Fibroblast of peridontal ligament (primary cell): ENCODE measurements around the gene PERM1.
"Not testable (repeated sequence)": the region's sequence is repeated elsewhere in the genome, so short reads cannot be mapped to it uniquely, and the experiment has no call there.

ENCODE experiments used
- DNase-seq: peaks from one replicate; pipeline ENCODE4 v3.0.0-alpha.2; 2010; ENCODE audit errors: extremely low read depth

Gene PERM1

GRCh38 chr1:978069-978834 is 3.6 kb downstream of the PERM1 start:
- no peak for DNase-seq

DNA sequence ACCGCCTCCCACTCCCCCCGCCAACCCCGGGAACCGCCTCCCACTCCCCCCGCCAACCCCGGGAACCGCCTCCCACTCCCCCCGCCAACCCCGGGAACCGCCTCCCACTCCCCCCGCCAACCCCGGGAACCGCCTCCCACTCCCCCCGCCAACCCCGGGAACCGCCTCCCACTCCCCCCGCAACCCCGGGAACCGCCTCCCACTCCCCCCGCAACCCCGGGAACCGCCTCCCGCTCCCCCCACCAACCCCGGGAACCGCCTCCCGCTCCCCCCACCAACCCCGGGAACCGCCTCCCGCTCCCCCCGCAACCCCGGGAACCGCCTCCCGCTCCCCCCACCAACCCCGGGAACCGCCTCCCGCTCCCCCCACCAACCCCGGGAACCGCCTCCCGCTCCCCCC is 5.1 kb downstream of the PERM1 start:
- DNase-seq = not testable (repeated sequence)

- DNase-seq = peak; percentile 41
Observed at GRCh38 chr1:975896-976683, 5.8 kb downstream of the PERM1 start.

- DNase-seq = no peak
Observed at GRCh38 chr1:975365-975764, 6.5 kb downstream of the PERM1 start.

DNA sequence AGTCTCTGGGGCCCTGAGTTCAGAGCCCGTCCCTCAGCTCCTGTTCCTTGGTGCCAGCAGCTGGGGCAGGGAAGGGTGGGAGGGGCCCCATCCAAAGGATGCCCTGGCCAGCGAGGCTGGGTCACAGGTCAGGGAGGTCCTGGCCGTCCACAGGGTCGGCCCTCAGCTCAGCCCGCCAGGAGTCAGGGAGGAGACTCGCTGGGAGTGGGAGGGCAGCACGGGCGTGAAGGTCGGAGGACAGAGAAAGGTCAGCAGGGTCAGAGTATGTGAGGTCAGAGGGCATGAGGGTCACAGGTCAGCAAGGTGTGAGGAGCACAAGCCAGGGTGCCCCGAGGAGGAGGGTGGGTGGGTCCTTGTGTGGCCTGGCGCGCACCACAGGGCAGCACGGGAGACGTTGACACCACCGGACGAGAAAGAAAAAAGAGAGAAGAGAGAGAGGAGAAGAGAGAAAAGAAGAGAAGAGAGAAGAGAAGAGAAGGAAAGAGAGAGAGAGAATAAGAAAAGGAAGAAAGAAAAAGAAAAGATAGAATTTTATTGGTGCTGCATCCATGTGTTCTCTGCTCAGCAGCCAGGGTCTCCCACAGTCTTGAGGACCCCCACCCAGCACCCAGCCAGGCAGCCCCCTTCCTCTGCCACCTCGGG is 7.1 kb downstream of the PERM1 start:
- no peak for DNase-seq

DNA sequence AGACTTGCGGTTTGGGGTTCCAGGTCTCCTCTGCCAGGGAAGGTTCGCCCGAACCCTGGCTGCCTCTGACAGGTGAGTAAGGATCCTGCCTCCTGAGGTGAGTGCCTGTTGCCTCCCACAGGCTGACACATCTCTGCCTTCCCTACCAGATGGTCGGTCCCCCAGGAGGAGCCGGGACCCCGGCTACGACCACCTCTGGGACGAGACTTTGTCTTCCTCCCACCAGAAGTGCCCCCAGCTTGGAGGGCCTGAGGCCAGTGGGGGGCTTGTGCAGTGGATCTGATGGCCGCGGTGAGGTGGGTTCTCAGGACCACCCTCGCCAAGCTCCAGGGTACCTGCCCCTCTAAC is 7.6 kb downstream of the PERM1 start:
- no peak for DNase-seq

DNA sequence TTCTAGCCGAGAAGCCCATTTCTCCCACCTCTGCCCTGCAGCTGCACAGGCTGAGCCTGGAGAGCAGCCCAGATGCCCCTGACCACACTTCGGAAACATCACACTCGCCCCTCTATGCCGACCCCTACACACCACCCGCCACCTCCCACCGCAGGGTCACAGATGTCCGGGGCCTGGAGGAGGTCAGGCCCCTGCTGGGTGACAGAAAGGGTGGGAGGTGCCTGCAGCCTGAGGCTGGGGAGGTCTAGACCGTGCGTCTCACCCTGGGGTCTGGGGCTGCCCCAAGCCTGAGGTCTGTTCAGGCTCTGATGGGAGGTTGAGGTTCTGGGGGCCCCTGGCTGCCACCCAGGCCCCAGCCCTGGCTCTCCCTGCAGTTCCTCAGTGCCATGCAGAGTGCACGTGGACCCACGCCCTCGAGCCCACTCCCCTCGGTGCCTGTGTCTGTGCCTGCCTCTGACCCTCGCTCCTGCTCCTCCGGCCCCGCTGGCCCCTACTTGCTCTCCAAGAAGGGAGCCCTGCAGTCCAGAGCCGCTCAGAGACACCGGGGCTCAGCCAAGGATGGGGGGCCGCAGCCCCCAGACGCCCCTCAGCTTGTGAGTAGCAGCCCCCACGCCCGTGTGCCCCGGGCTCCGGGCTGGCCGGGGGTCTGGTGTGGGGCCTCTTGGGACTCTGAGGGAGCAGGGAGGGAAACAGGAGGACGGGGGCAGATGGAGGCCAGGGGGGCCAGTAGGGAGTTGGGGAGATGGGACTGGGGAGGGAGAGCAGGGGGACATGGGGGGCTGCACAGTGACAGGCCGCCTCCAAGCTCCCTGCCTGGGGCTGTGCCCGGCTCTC is 8.2 kb downstream of the PERM1 start:
- DNase-seq = no peak

DNA sequence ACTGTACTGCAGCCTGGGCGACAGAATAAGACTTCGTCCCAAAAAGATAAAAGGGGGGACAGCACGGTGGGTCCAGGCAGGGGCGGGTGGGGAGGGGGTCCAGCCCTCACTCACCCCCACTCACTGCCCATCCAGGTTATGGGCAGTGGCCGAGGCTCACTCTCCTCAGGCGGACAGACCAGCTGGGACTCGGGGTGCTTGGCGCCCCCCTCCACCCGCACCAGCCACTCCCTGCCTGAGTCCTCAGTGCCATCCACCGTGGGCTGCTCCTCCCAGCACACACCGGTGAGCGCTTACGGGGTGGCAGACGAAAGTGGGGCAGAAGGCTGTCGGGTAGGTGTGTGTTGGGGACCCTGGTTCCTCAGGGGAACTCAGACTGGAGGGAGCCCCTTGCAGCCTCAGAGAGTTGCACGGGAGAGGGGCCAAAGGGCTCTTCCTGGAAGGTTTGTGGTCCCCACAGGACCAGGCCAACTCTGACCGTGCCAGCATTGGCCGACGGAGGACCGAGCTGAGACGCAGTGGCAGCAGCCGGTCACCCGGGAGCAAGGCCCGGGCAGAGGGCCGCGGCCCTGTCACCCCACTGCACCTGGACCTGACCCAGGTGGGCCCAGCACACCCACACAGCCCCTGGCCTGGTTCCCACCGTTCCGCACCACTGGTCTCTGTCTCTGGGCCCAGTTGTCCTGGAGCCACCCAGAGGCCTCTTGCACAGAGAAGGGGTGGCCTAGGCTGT is 9.0 kb downstream of the PERM1 start:
- no peak for DNase-seq

GRCh38 chr1:971751-972506 is 10.0 kb downstream of the PERM1 start:
- DNase-seq = no peak

DNA sequence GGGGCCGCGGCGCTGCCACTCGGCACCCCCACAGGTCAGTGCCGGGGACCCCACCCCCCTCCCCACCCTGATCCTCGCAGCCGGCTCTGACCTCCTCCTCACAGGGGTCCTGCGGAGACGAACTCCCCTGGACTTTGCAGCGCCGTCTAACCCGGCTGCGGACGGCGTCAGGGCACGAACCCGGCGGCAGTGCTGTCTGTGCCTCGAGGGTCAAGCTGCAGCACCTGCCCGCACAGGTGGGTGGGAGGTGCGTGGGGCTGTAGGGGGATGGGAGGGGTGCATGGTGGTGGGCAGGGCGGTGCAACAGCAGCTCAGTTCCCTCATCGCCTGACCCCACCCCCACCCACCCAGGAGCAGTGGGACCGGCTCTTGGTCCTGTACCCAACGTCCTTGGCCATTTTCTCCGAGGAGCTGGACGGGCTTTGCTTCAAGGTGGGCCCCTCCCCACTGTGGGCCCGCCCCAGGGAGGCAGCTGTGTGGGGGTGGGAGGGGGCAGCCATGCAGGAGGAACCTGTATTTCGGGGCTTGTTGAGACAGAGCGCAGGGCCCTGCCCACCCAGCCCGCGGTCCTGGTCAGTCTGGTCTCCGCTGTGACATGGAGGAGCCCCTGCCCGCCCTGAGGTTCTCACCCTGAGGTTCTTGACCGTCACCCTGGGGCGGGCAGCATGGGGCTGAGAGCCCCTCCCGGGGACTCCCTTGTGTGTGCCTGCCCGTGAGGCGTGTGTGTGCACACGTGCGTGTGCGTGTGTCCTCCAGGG is 10.7 kb downstream of the PERM1 start:
- no peak for DNase-seq

DNA sequence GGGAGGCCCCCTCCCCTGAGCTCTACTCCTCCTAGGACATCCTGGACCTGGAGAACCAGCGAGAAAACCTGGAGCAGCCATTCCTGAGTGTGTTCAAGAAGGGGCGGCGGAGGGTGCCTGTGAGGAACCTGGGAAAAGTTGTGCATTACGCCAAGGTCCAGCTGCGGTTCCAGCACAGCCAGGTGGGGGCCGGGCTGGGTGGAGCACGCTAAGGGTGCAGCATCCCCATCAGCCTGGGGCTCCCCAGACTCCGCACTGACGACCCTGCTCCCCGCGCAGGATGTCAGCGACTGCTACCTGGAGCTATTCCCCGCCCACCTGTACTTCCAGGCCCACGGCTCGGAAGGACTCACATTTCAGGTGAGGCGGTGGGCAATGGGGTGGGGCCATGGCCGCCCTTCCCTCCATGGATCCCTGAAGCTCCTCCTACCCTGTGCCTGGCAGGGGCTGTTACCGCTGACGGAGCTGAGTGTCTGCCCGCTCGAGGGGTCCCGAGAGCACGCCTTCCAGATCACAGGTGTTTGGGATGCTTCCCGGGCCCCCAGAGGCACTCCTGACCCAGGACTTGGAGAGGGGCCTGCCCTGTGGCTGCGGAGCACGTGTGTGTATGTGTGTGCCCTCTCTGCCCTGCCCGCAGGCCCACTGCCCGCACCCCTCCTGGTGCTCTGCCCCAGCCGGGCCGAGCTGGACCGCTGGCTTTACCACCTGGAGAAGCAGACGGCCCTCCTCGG is 11.5 kb downstream of the PERM1 start:
- DNase-seq = no peak

GRCh38 chr1:969260-969855 is 12.5 kb downstream of the PERM1 start:
- DNase-seq = no peak

- DNase-seq = no peak
Observed at GRCh38 chr1:967466-968343, 14.2 kb downstream of the PERM1 start.

GRCh38 chr1:966704-967300 is 15.1 kb downstream of the PERM1 start:
- peak; percentile 40 for DNase-seq

DNA sequence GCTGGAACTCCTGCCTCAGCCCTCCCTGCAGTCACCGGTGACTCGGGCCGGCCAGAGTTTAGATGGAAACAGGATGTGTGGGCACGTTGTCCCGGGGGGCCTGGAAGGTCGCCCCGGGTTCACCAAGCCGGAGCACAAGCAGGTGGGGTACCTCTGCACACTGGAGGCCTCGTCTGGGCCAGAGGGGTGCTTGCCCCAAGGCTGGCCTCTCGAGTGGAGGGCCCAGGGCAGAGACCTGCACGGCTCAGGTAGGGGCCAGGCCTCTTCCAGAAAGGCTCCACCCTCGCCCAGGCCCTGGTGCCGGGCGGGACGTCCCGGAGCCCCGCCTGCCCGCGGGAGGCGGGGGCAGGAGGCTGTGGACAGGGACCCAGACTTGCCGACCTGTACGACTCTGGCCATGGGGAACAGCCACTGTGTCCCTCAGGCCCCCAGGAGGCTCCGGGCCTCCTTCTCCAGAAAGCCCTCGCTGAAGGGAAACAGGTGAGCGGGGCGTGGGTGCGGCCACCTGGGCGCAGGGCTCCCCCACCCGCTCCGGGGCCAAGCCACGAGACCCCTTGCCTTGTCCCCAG is 15.7 kb downstream of the PERM1 start, which contains the start of gene PLEKHN1:
Gene PLEKHN1, plus strand, starts transcription at position 348 of the 569 bp plus-strand sequence. Its CDS starts 50 bp downstream, at position 398.
- DNase-seq = no peak

DNA sequence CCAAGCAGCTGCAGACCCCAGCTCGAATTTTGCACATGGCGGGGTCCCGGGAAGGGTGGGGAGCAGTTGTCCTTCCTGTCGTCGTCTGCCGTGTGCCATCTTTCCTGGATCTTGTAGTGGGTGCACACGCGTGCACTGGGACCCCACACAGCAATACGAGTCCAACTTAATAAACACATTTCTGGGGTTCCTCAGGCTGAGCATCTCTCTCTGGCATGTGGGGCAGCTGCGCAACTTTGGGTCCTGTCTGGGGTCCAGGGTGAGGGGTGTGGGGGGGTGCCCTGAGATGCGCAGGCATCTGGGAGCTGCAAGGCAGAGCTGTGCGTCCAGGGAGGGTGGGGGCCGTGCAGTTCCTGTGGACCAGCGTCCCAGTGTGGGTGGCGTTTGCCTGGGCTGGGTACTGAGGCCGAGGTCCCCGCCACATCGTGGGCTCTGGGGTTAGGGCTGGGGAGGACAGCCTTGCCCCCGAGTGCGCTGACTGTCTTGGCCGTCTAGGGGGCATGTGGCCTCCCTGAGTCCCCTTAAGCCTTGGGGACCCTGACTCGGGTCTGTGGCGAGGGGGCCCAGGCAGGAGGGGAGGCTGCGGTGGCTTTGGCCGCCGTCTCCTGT is 16.3 kb downstream of the PERM1 start:
- no peak for DNase-seq
